Neural cell (in vitro differentiated cells): ENCODE measurements around the gene SERPINB6. TPM values are rescaled to one million over a fixed set of nuclear protein-coding genes. Genes with fewer than 3 reads are reported as not detected.

Experiments
- H2AFZ ChIP-seq: fragments of 200-600, 300-800 bp; sonication (generic), shearing (Covaris generic); 2 replicates; pipeline ENCODE4 v1.6.0; 2014; ENCODE audit warnings: low read depth, mild to moderate bottlenecking, antibody characterized with exemption, low read length, moderate library complexity
- H3F3A ChIP-seq: fragments of 200-600 bp; shearing (Covaris generic); 2 replicates; pipeline ENCODE4 v1.6.1; 2016; ENCODE audit warnings: mild to moderate bottlenecking, moderate library complexity, mixed read lengths, antibody characterized with exemption, low read length; ENCODE audit not compliant: insufficient read depth, poor library complexity, severe bottlenecking
- H3K27ac ChIP-seq: fragments of 200-600, 300-800 bp; sonication (generic), shearing (Covaris generic); 2 replicates; pipeline ENCODE4 v1.5.1; 2014; ENCODE audit warnings: mild to moderate bottlenecking, low read length, moderate library complexity
- H3K27me3 ChIP-seq: fragments of 300-800, 200-600 bp; sonication (generic), shearing (Covaris generic); 2 replicates; pipeline ENCODE4 v1.6.0; 2014; ENCODE audit warnings: mild to moderate bottlenecking, low read depth, low read length, moderate library complexity; ENCODE audit not compliant: insufficient read depth
- H3K36me3 ChIP-seq: fragments of 300-800, 200-600 bp; sonication (generic), shearing (Covaris generic); 2 replicates; pipeline ENCODE4 v1.5.1; 2014; ENCODE audit warnings: mild to moderate bottlenecking, antibody characterized with exemption, low read length, moderate library complexity; ENCODE audit not compliant: insufficient read depth
- H3K4me2 ChIP-seq: fragments of 300-800, 200-600 bp; sonication (generic), shearing (Covaris generic); 2 replicates; pipeline ENCODE4 v1.6.0; 2014; ENCODE audit warnings: mild to moderate bottlenecking, low read length
- H3K4me3 ChIP-seq: fragments of 300-800, 200-600 bp; sonication (generic), shearing (Covaris generic); 2 replicates; pipeline ENCODE4 v1.5.1; 2014; ENCODE audit warnings: mild to moderate bottlenecking, low read length, moderate library complexity
- H3K79me2 ChIP-seq: fragments of 200-600 bp; shearing (Covaris generic); replicated peaks from 2 replicates; pipeline ENCODE4 v1.6.0; 2014; ENCODE audit warnings: mild to moderate bottlenecking, low read length, moderate library complexity; ENCODE audit not compliant: insufficient read depth
- H3K9ac ChIP-seq: fragments of 300-800, 200-600 bp; sonication (generic), shearing (Covaris generic); 2 replicates; pipeline ENCODE4 v1.6.1; 2016; ENCODE audit warnings: mild to moderate bottlenecking, low read length, mixed read lengths
- H3K9me2 ChIP-seq: fragments of 200-600 bp; shearing (Covaris generic); 2 replicates; pipeline ENCODE4 v1.6.1; 2016; ENCODE audit warnings: mild to moderate bottlenecking, low read length, mixed read lengths; ENCODE audit not compliant: insufficient read depth
- H3K9me3 ChIP-seq: fragments of 200-600, 300-800 bp; sonication (generic), shearing (Covaris generic); 2 replicates; pipeline ENCODE4 v1.6.1; 2016; ENCODE audit warnings: mild to moderate bottlenecking, mixed run types, low read length, moderate library complexity, mixed read lengths
- H4K20me1 ChIP-seq: fragments of 200-600 bp; shearing (Covaris generic); 2 replicates; pipeline ENCODE4 v1.6.1; 2016; ENCODE audit warnings: mild to moderate bottlenecking, mixed run types; ENCODE audit not compliant: insufficient read depth
- EP300 ChIP-seq: fragments of 450-650 bp; conservative IDR thresholded peaks from 2 replicates; pipeline ENCODE4 v1.6.1; 2014; ENCODE audit warnings: antibody characterized with exemption, mild to moderate bottlenecking, moderate library complexity; ENCODE audit not compliant: poor library complexity, severe bottlenecking
- EZH2 ChIP-seq: fragments of 200-600, 300-800 bp; shearing (Covaris generic), sonication (generic); IDR thresholded peaks from 2 replicates; pipeline ENCODE4 v1.6.1; 2014; ENCODE audit warnings: antibody characterized with exemption, low read length, borderline replicate concordance, mild to moderate bottlenecking; ENCODE audit not compliant: insufficient read depth, poor library complexity, severe bottlenecking
- POLR2AphosphoS5 ChIP-seq: IDR thresholded peaks from 2 replicates; pipeline ENCODE4 v1.6.1; 2012
- RAD21 ChIP-seq: fragments of 450-650 bp; conservative IDR thresholded peaks from 2 replicates; pipeline ENCODE4 v1.6.1; 2014; ENCODE audit warnings: antibody characterized with exemption, mild to moderate bottlenecking, moderate library complexity
- SMC3 ChIP-seq: fragments of 450-650 bp; conservative IDR thresholded peaks from 2 replicates; pipeline ENCODE4 v1.6.1; 2014; ENCODE audit warnings: antibody characterized with exemption, mild to moderate bottlenecking, moderate library complexity; ENCODE audit not compliant: poor library complexity
- polyA plus RNA-seq: library from polyadenylated mRNA; depleted of rRNA; stranded (reverse); fragments of >200 nt; gene quantifications from 2 replicates; pipeline ENCODE4 v1.2.3, GENCODE V29; 2014
- TF ChIP-seq, protein P1 (sequence below): IDR thresholded peaks from 2 replicates; pipeline ENCODE4 v1.6.1; 2012; ENCODE audit warnings: borderline replicate concordance

The SERPINB6 gene
- polyA plus RNA-seq, 1 donor from 2014 or later: 2.3 TPM

DNA sequence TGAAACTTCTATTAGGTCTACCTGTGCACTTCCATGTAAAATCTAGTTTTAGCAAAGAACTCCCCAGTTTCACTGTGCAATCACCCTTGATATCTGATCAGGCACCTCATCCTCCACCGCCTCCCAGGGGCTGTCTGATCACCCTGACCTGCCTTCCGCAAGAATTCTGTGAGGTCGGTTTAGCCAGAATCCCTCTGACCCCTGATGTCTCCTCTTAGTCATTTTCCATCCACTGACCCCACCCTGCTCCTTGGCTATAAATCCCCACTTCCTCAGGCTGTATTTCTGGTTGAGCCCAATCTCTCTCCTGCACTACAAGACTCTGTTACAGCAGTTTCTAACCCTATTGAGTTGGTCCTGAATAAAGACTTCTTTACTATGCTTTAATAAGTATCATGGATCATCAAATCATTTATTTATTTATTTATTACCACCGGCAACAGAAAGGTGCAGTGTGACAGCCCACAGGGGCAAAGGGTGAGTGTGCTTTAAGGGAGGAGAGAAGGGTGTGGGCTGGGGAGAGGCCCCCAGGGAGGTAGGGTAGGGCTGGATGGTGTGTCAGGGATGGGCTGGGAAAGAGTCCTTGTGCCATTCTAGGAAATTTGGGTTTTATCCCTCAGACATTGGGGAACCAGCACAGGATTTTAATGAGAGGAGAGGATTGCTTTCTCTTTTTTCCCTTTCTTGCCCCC lies 11.2 kb upstream of the SERPINB6 start:
- Histone ChIP-seq H4K20me1 (no peaks in the 10 kb centered on the region), H3K9me3 (no peaks in the 10 kb centered on the region), H3K9ac (no peak overlapping the region), H3K36me3 (no peaks in the 10 kb centered on the region), H3F3A (no peaks in the 10 kb centered on the region), H3K27ac (no peak overlapping the region), H3K79me2 (no peaks in the 10 kb centered on the region), H3K27me3 (no peaks in the 10 kb centered on the region), H3K9me2 (no peaks in the 10 kb centered on the region), H2AFZ (no peak overlapping the region), H3K4me3 (no peak overlapping the region), H3K4me2 (no peak overlapping the region)
- TF ChIP-seq, protein P1, sequence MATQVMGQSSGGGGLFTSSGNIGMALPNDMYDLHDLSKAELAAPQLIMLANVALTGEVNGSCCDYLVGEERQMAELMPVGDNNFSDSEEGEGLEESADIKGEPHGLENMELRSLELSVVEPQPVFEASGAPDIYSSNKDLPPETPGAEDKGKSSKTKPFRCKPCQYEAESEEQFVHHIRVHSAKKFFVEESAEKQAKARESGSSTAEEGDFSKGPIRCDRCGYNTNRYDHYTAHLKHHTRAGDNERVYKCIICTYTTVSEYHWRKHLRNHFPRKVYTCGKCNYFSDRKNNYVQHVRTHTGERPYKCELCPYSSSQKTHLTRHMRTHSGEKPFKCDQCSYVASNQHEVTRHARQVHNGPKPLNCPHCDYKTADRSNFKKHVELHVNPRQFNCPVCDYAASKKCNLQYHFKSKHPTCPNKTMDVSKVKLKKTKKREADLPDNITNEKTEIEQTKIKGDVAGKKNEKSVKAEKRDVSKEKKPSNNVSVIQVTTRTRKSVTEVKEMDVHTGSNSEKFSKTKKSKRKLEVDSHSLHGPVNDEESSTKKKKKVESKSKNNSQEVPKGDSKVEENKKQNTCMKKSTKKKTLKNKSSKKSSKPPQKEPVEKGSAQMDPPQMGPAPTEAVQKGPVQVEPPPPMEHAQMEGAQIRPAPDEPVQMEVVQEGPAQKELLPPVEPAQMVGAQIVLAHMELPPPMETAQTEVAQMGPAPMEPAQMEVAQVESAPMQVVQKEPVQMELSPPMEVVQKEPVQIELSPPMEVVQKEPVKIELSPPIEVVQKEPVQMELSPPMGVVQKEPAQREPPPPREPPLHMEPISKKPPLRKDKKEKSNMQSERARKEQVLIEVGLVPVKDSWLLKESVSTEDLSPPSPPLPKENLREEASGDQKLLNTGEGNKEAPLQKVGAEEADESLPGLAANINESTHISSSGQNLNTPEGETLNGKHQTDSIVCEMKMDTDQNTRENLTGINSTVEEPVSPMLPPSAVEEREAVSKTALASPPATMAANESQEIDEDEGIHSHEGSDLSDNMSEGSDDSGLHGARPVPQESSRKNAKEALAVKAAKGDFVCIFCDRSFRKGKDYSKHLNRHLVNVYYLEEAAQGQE: no peak
- no peak for TF ChIP-seq SMC3

- H3K9me3 ChIP-seq: no peaks in the 10 kb centered on the region
- H3F3A ChIP-seq: no peaks in the 10 kb centered on the region
- no peak overlapping the region for H3K27ac ChIP-seq
- H3K4me3 ChIP-seq: no peak overlapping the region
- no peaks in the 10 kb centered on the region for H4K20me1 ChIP-seq
- no peak for TF ChIP-seq EZH2
- TF ChIP-seq, protein P1: no peak
- TF ChIP-seq RAD21: no peak
- TF ChIP-seq EP300: no peak
- TF ChIP-seq SMC3: no peak
- no peak for TF ChIP-seq POLR2AphosphoS5
- H3K79me2 ChIP-seq: no peaks in the 10 kb centered on the region
- no peak overlapping the region for H2AFZ ChIP-seq
- no peak overlapping the region for H3K4me2 ChIP-seq
- no peaks in the 10 kb centered on the region for H3K27me3 ChIP-seq
- no peak overlapping the region for H3K9ac ChIP-seq
- no peaks in the 10 kb centered on the region for H3K9me2 ChIP-seq
- no peaks in the 10 kb centered on the region for H3K36me3 ChIP-seq
Measured at GRCh38 chr6:2980465-2980855, 9.1 kb upstream of the SERPINB6 start.
